ENCODE data around the gene GATA1. TPM values are rescaled to one million over a fixed set of nuclear protein-coding genes. Genes with fewer than 3 reads are reported as not detected.

GATA1 gene
- total RNA-seq, 120 experiments from 2014 or later, result 0.37 to 0.46 TPM; not detected in 118

Other genes with a start within 250 kb of the GATA1 start
- 10 to 100 TPM; 15.0 to 35.0 (median 22.4) TPM for gene TBC1D25, start 246.9 kb upstream of the GATA1 start, total RNA-seq
- 100 to 1,000 TPM in 10 of 120 experiments, 10 to 100 TPM in 110; 24.6 to 159 (median 56.4) TPM for gene RBM3, start 212.1 kb upstream of the GATA1 start, total RNA-seq
- gene WDR13, start 189.1 kb upstream of the GATA1 start, total RNA-seq, result 100 to 1,000 TPM in 117 of 120 experiments, 10 to 100 TPM in 3; 86.7 to 175 (median 126) TPM
- gene WAS, start 102.8 kb upstream of the GATA1 start, total RNA-seq, result 10 to 100 TPM in 13 of 120 experiments, 1 to 10 TPM in 107; 1.6 to 19.4 (median 5.3) TPM
- 10 to 100 TPM in 3 of 120 experiments, 1 to 10 TPM in 117; 2.4 to 11.8 (median 6.3) TPM for gene SUV39H1, start 89.9 kb upstream of the GATA1 start, total RNA-seq
- gene GLOD5, start 24.8 kb upstream of the GATA1 start, total RNA-seq, result not detected
- gene HDAC6, start 15.5 kb downstream of the GATA1 start, total RNA-seq, result 100 to 1,000 TPM in 102 of 120 experiments, 10 to 100 TPM in 18; 80.0 to 189 (median 120) TPM
- 1 to 10 TPM in 19 of 120 experiments, under 1 TPM in 56, not detected in 45; 0.38 to 2.0 (median 0.74) TPM for gene ERAS, start 39.9 kb downstream of the GATA1 start, total RNA-seq
- gene PCSK1N, start 49.0 kb downstream of the GATA1 start, total RNA-seq, result 100 to 1,000 TPM in 119 of 120 experiments, 10 to 100 TPM in 1; 83.9 to 487 (median 302) TPM
- gene TIMM17B, start 111.2 kb downstream of the GATA1 start, total RNA-seq, result 10 to 100 TPM; 22.3 to 50.4 (median 35.3) TPM
- 10 to 100 TPM; 42.9 to 91.7 (median 67.1) TPM for gene PQBP1, start 111.3 kb downstream of the GATA1 start, total RNA-seq
- 10 to 100 TPM; 13.1 to 27.2 (median 18.8) TPM for gene SLC35A2, start 125.1 kb downstream of the GATA1 start, total RNA-seq
- gene PIM2, start 132.4 kb downstream of the GATA1 start, total RNA-seq, result 10 to 100 TPM in 115 of 120 experiments, 1 to 10 TPM in 5; 7.8 to 30.4 (median 15.2) TPM
- gene OTUD5, start 171.0 kb downstream of the GATA1 start, total RNA-seq, result 10 to 100 TPM; 54.9 to 94.8 (median 73.2) TPM
- gene KCND1, start 185.3 kb downstream of the GATA1 start, total RNA-seq, result 10 to 100 TPM in 2 of 120 experiments, 1 to 10 TPM in 118; 2.8 to 11.3 (median 4.6) TPM
- gene GRIPAP1, start 215.7 kb downstream of the GATA1 start, total RNA-seq, result 100 to 1,000 TPM in 117 of 120 experiments, 10 to 100 TPM in 3; 95.2 to 201 (median 126) TPM

Measured in dorsolateral prefrontal cortex (tissue), 118 donors.